ENCODE measurements around the gene SLC35E3.
"Not testable (repeated sequence)": the region's sequence is repeated elsewhere in the genome, so short reads cannot be mapped to it uniquely, and the experiment has no call there.

SLC35E3 gene

GRCh38 chr12:68792952-68793351, 47.0 kb downstream of the SLC35E3 start:
- H3K9ac ChIP-seq: no peak overlapping the region
- no peak overlapping the region for H3K4me2 ChIP-seq
- H4K20me1 ChIP-seq: no peaks in the 10 kb centered on the region
- H3K4me1 ChIP-seq: peaks cover 15% of the 10 kb centered on the region
- no peak overlapping the region for H3K27ac ChIP-seq
- no peak overlapping the region for H3K4me3 ChIP-seq
- H3K36me3 ChIP-seq: peaks cover 17% of the 10 kb centered on the region; the same call in 1 of the 2 replicates
- no peaks in the 10 kb centered on the region for H3K9me3 ChIP-seq
- no peak for TF ChIP-seq Cebpa-rat (IDR thresholded peaks at IDR 0.05)
- H3K27me3 ChIP-seq: peaks cover 16% of the 10 kb centered on the region; the same call in 1 of the 2 replicates

GRCh38 chr12:68793436-68793835, 47.5 kb downstream of the SLC35E3 start:
- Histone ChIP-seq H3K9me3 (no peaks in the 10 kb centered on the region), H3K27ac (no peak overlapping the region)

DNA sequence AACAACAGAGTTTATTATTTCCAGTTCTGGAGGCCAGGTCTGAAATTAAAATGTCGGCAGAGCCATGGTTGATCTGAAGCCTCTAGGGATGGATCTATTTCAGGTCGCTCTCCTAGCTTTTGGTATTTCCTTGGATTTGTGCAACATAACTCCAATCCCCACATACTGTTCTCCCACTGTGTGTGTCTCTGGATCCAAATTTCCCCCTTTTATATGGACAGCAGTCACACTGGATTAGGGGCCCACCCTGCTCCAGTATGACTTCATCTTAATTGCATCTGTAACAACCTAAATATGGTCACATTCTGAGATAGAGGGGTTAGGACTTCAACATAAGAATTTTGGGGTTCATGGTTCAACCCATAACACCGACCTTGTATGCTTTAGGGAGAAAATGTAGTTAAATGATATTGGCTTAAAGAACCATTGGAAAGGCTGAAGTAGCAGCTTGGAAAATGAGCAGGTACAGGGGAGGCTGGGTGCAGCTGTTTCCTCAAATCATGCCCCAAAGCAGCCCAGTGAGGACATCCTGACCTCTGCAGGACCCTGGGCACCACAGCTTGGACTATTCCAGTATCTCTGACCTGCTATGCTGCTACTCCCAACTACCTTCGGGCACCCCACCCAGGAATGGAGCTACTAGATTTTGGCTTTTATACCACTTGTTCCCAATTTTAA, 48.1 kb downstream of the SLC35E3 start:
- no peak overlapping the region for H3K4me2 ChIP-seq

More at GRCh38 chr12:68793436-68793835, 47.5 kb downstream of the SLC35E3 start:
- Histone ChIP-seq H3K4me1 (peaks cover 10% of the 10 kb centered on the region), H3K4me3 (no peak overlapping the region), H3K4me2 (no peak overlapping the region; the same call in 1 of the 2 replicates), H3K36me3 (peaks cover 17% of the 10 kb centered on the region; the same call in 1 of the 2 replicates), H3K9ac (no peak overlapping the region), H3K27me3 (peaks cover 16% of the 10 kb centered on the region; the same call in 1 of the 2 replicates), H4K20me1 (no peaks in the 10 kb centered on the region)
- TF ChIP-seq Cebpa-rat (IDR thresholded peaks at IDR 0.05): no peak

GRCh38 chr12:68794653-68795251, 48.8 kb downstream of the SLC35E3 start:
- Histone ChIP-seq H3K36me3 (peaks cover 17% of the 10 kb centered on the region; the same call in 1 of the 2 replicates), H3K4me3 (no peak overlapping the region), H3K4me2 (no peak overlapping the region), H3K27ac (no peak overlapping the region), H3K27me3 (peaks cover 9% of the 10 kb centered on the region; the same call in 1 of the 2 replicates), H3K4me1 (peaks cover 10% of the 10 kb centered on the region; the same call in 1 of the 2 replicates), H3K9ac (no peak overlapping the region), H4K20me1 (no peaks in the 10 kb centered on the region), H3K9me3 (peaks cover 4% of the 10 kb centered on the region; the same call in 1 of the 2 replicates)
- no peak for TF ChIP-seq Cebpa-rat (IDR thresholded peaks at IDR 0.05)

More for the DNA sequence above, 48.1 kb downstream of the SLC35E3 start:
- Histone ChIP-seq H3K9me3 (peaks cover 3% of the 10 kb centered on the region; the same call in 1 of the 2 replicates), H3K36me3 (peaks cover 17% of the 10 kb centered on the region; the same call in 1 of the 2 replicates), H3K4me3 (no peak overlapping the region), H4K20me1 (no peaks in the 10 kb centered on the region), H3K4me1 (peaks cover 10% of the 10 kb centered on the region; the same call in 1 of the 2 replicates), H3K27me3 (peaks cover 16% of the 10 kb centered on the region; the same call in 1 of the 2 replicates), H3K27ac (no peak overlapping the region), H3K9ac (no peak overlapping the region)
- no peak for TF ChIP-seq Cebpa-rat (IDR thresholded peaks at IDR 0.05)

- H3K4me1 ChIP-seq: peaks cover 12% of the 10 kb centered on the region
- no peaks in the 10 kb centered on the region for H3K27me3 ChIP-seq
- peaks cover 6% of the 10 kb centered on the region; the same call in 1 of the 2 replicates for H3K9me3 ChIP-seq
Measured at GRCh38 chr12:68796399-68796798, 50.4 kb downstream of the SLC35E3 start.

GRCh38 chr12:68798882-68799234, 52.9 kb downstream of the SLC35E3 start:
- no peak overlapping the region for H3K9ac ChIP-seq
- peaks cover 28% of the 10 kb centered on the region for H3K4me1 ChIP-seq
- H3K9me3 ChIP-seq: peaks cover 6% of the 10 kb centered on the region; the same call in 1 of the 2 replicates
- no peaks in the 10 kb centered on the region for H4K20me1 ChIP-seq
- no peaks in the 10 kb centered on the region for H3K27me3 ChIP-seq
- no peak overlapping the region for H3K27ac ChIP-seq
- peaks cover 11% of the 10 kb centered on the region; the same call in 1 of the 2 replicates for H3K36me3 ChIP-seq
- TF ChIP-seq Cebpa-rat (IDR thresholded peaks at IDR 0.05): no peak
- H3K4me2 ChIP-seq: no peak overlapping the region
- H3K4me3 ChIP-seq: no peak overlapping the region

More at GRCh38 chr12:68796399-68796798, 50.4 kb downstream of the SLC35E3 start:
- TF ChIP-seq Cebpa-rat (IDR thresholded peaks at IDR 0.05): no peak
- Histone ChIP-seq H4K20me1 (no peaks in the 10 kb centered on the region), H3K4me3 (no peak overlapping the region), H3K36me3 (peaks cover 17% of the 10 kb centered on the region; the same call in 1 of the 2 replicates), H3K9ac (no peak overlapping the region), H3K27ac (no peak overlapping the region), H3K4me2 (no peak overlapping the region)

DNA sequence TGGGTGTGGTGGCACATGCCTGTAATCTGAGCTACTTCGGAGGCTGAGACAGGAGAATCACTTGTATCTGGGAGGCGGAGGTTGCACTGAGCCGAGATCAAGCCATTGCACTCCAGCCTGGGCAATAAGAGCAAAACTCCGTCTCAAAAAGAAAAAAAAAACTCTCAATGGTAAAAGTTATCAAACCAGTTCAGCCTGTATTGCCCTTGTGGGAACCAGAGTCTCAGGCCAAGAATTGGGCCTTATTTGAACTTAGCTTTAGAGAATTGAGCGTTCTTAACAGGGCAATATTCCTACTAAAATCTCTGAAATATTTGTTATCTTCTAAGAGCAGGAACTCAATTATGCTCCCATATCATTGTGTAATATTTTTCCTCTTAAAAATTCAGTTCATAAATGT, 54.3 kb downstream of the SLC35E3 start:
- no peak overlapping the region for H3K27ac ChIP-seq
- H3K27me3 ChIP-seq: no peaks in the 10 kb centered on the region
- no peak overlapping the region for H3K4me2 ChIP-seq
- peaks cover 6% of the 10 kb centered on the region; the same call in 1 of the 2 replicates for H3K9me3 ChIP-seq
- H3K36me3 ChIP-seq: no peaks in the 10 kb centered on the region
- no peak for TF ChIP-seq Cebpa-rat (IDR thresholded peaks at IDR 0.05)
- H3K4me3 ChIP-seq: no peak overlapping the region
- no peak overlapping the region for H3K9ac ChIP-seq
- no peaks in the 10 kb centered on the region for H4K20me1 ChIP-seq
- H3K4me1 ChIP-seq: peaks cover 37% of the 10 kb centered on the region

- not testable (repeated sequence) for H3K9me3 ChIP-seq, H3K27ac ChIP-seq, H3K36me3 ChIP-seq, H4K20me1 ChIP-seq, H3K27me3 ChIP-seq, H3K4me3 ChIP-seq, H3K9ac ChIP-seq
- Histone ChIP-seq H3K4me1 (peaks cover 37% of the 10 kb centered on the region), H3K4me2 (peak overlapping the region; percentile 84)
Measured at GRCh38 chr12:68801124-68801523, 55.1 kb downstream of the SLC35E3 start.

DNA sequence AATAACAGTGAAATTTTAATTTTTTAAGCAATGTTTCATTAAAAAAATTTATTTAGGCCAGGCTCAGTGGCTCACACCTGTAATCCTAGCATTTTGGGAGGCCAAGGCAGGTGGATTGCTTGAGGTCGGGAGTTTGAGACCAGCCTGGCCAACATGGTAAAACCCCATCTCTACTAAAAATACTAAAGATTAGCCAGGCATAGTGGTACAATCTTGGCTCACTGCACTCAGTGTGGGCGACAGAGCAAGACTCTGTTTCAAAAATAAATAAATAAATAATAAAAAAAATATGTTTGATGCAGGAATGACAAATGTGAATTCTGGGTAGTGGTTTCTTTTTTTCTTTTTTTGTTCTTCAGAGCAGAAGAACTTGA, 56.4 kb downstream of the SLC35E3 start:
- peak overlapping the region; percentile 27 for H3K4me3 ChIP-seq
- peak overlapping the region; percentile 54; the same call in 1 of the 2 replicates for H3K9ac ChIP-seq
- not testable (repeated sequence) for H4K20me1 ChIP-seq, H3K27me3 ChIP-seq, H3K36me3 ChIP-seq, H3K9me3 ChIP-seq
- H3K27ac ChIP-seq: peak overlapping the region; percentile 100
- H3K4me1 ChIP-seq: peaks cover 37% of the 10 kb centered on the region
- H3K4me2 ChIP-seq: peak overlapping the region; percentile 84

DNA sequence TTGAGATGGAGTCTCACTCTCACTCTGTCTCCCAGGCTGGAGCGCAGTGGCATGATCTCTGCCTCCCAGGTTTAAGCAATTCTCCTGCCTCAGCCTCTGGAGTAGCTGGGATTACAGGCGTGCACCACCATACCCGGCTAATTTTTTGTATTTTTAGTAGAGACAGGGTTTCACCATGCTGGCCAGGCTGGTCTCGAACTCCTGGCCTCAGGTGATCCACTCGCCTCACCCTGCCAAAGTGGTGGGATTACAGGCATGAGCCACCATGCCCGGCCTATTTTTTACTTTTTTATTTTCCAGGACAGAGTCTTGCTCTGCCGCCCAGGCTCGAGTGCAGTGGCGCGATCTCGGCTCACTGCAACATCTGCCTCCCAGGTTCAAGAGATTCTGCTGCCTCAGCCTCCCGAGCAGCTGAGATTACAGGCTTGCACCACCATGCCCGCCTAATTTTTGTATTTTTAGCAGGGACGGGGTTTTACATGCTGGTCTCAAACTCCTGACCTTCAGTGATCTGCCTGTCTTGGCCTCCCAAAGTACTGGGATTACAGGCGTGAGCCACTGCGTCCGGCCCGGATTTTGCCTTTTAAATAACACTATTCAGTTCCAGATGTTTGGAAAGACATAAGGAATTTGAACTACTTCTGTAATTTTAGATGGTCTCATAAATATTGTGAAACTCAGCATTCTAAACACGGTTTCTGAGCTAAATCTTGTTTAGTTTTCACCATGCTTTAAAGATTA, 57.1 kb downstream of the SLC35E3 start:
- H3K27me3 ChIP-seq, H3K36me3 ChIP-seq, H4K20me1 ChIP-seq, H3K9me3 ChIP-seq: not testable (repeated sequence)
- Histone ChIP-seq H3K4me2 (peak overlapping the region; percentile 84), H3K4me3 (peak overlapping the region; percentile 27; the same call in 1 of the 2 replicates), H3K27ac (peak overlapping the region; percentile 100), H3K9ac (peak overlapping the region; percentile 54; the same call in 1 of the 2 replicates), H3K4me1 (peaks cover 37% of the 10 kb centered on the region)
